TTC549 (cell line): ENCODE measurements around the gene WWP2.
"Not testable (repeated sequence)": the region's sequence is repeated elsewhere in the genome, so short reads cannot be mapped to it uniquely, and the experiment has no call there.

Experiments used
- FAIRE-seq: peaks from 2 replicates; lab custom pipeline; 2012; peaks lifted over from hg19 to GRCh38; lab: Jason Lieb, UNC

WWP2 gene

GRCh38 chr16:69831212-69832123 is 69.3 kb downstream of the WWP2 start:
- no peak for FAIRE-seq

DNA sequence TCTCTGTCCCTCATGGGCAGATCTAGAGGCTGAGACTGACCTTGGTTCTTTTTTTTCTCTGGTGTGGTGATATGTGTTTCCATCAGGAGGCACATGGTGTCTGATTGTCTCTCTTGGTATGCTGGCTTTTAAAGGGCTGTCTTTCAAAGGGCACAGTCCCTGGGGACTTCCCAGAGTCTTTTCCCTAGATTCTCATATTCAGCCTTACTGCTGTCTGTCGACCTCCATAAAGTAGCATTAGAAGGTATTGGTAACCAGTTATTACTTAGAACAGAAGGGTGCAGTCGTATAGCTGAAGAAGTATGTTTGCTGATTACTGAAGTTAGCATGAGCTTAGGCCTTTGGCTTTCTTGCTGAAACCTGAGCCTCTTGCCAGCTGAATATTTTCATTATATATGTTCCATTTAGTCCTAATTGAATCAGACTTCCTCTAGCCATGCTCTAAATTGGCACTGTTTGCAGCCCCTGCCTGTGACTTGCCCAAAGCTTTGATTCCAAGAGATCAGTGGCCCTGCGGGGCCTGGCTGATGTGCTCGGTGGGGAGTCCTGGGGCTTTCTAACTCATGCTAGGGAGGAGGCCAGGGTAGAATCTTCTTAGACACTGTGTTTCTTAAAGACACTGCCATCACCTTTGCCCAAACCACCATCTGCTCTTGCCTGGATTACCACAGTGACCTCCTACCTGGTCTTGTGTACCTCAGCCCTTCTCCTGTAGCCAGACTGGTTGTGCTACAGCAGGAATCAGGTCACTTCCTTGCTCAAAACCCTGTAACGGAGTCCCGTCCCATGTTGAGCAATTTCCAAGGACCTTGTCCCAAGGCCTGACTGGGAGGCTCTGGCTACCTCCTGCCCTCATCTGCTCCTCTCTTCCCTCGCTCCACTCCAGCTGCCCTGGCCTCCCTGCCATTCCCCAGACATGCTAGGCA is 71.5 kb downstream of the WWP2 start:
- no peak for FAIRE-seq

GRCh38 chr16:69834807-69835466 is 72.8 kb downstream of the WWP2 start:
- no peak for FAIRE-seq

GRCh38 chr16:69836257-69836656 is 74.1 kb downstream of the WWP2 start:
- no peak for FAIRE-seq

DNA sequence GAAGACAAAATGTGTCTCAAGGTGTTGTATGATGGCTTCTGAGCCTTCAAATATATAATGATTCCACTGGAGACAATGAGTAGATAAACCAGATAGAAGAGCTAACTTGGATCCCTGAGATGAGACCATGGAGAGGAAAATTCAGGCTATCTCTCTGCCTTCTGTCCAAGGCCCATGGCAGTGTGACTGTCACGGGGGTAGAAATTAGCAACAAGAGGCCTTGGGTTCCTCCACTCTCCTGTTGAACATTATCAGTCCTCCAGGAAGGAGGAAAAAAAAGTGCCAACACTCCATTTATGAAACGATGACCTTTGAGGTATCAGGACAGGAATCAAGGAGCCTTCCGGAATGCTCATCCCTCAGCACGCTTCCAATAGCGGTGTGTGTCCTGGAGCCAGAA is 75.2 kb downstream of the WWP2 start:
- no peak for FAIRE-seq

- FAIRE-seq = no peak
Measured at GRCh38 chr16:69838489-69838888, 76.4 kb downstream of the WWP2 start.

GRCh38 chr16:69839240-69839688 is 77.1 kb downstream of the WWP2 start:
- no peak for FAIRE-seq

DNA sequence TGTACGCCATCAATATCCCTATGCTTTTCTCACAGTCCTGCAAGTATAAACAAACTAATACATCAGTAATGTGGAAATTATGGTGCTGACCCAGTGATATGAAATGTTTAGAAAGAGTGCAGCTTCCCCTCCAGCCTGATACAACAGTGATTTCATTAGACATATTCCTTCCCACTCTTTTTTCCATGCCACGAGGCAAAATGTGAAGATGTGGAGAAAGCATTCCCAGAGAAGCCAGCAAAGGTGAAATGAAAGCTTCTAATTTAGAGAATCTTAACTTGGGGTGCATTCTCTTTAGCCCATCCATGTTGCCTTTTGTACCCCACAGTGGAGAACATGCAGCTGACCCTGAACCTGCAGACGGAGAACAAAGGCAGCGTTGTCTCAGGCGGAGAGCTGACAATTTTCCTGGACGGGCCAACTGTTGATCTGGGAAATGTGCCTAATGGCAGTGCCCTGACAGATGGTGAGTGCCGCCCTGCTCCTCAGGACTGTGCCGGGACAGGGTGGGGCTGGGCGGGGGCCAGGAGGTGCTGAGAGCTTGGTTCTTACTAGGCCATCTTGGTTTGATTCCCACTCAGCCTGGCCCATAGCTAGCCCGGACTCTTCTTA is 77.8 kb downstream of the WWP2 start:
- FAIRE-seq = no peak

DNA sequence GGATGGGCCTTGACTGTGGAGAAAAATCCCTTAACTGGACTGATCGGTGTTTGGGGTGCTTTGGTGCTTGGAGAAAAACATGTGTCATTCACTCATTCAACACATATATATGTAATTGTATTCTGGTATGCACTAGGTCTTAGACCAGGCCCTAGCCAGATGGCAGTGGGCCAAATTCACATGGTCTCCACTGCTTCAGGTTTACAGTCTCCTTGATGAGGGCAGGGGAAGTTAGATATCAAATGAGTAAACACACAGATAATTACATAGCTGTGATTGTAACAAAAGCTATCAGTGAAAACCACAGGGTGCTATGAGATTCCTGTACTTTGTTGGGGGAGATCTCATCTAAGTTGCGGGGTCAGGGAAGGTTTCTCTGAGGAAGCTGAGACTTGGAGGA is 78.8 kb downstream of the WWP2 start:
- no peak for FAIRE-seq

DNA sequence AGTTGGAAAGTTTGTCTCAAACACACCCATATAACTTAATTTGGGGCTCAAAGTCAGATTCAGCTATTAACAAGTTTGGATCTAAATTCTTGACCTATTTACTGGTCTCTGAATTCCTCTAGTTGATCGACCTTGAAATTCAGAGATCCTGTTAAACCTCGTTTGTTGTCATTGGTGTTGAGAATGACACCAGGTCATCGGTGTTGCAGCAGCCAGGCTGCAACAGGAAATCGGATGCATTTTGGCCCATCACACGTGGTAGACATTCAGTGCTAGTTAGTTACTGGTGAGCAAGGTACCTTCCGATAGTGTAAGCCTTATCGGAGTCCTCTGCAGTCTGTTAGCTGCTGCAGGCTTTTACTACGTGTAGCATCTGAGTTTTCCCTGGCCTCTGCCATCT is 82.3 kb downstream of the WWP2 start:
- no peak for FAIRE-seq

- no peak for FAIRE-seq
Measured at GRCh38 chr16:69845181-69845580, 83.0 kb downstream of the WWP2 start.

DNA sequence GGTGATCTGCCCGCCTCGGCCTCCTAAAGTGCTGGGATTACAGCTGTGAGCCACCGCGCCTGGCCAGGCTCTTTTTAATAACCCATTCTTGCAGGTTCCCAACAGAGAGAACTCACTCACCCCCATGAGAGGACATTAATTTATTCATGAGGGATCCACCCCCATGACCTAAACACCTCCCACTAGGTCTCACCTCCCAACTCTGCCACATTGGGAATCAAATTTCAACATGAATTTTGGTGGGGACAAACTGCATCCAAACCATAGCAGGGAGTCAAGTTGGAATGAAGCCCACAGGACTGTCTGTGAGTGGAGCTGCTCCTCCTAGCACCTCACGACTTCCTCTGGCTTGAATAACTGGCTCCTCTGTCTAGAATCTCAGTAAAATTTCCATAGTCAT is 85.5 kb downstream of the WWP2 start:
- no peak for FAIRE-seq

GRCh38 chr16:69848637-69849545 is 86.8 kb downstream of the WWP2 start:
- FAIRE-seq = no peak

DNA sequence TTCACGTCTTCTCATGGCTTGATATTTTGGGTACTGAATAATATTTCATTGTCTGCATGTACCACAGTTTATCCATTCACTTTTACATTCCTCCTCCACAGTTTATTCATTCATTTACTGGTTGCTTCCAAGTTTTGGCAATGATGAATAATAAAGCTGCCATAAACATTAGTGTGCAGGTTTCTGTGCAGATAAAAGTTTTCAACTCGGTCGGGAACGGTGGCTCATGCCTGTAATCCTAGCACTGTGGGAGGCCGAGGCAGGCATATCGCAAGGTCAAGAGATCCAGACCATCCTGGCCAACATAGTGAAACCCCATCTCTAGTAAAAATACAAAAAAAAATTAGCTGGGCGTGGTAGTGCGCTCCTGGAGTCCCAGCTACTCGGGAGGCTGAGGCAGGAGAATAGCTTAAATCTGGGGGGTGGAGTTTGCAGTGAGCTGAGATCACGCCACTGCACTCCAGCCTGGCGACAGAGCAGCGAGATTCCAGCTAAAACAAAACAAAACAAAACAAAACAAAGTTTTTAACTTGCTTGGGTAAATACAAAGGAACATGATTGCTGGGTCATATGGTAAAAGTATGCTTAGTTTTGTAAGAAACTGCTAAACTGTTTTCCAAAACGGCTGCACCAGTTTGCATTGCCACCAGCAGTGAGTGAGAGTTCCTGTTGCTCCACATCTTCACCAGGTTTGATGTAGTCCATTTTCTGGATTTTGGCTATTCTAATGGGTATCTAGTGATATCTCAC is 89.5 kb downstream of the WWP2 start:
- FAIRE-seq = no peak

GRCh38 chr16:69852815-69853214 is 90.7 kb downstream of the WWP2 start:
- no peak for FAIRE-seq

DNA sequence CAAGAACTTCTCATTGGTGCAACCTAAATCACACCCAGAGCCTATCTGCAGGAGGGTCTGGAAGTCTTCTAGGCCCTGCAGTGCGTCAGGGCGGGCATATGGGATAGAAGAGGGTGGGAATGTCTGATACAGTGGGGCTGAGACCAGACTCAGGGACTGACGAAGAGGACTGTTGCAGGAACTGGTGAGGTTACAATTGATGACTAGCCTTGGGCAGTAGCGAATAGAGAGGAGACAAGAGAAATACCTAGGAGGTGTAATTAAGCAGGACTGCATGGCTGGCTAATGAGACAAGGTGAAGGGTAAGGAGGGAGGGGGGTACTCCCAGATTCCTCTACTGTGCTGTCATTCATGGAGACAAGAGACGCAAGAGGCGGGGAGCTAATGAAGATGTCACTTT is 91.3 kb downstream of the WWP2 start:
- no peak for FAIRE-seq

DNA sequence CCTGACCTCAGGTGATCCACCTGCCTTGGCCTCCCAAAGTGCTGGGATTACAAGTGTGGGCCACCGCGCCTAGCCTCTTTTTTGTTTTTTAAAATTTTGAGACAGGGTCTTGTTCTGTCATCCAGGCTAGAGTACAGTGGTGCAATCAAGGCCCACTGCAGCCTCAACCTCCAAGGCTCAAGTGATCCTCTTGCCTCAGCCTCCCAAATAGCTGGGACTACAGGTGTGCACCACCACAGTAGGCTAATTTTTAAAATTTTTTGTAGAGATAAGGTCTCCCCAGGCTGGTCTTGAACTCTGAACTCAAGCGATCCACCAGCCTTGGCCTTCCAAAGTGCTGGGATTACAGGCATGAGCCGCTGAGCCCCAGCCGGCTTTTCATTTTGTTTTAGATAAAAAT is 92.6 kb downstream of the WWP2 start:
- not testable (repeated sequence) for FAIRE-seq

- FAIRE-seq = no peak
Measured at GRCh38 chr16:69855592-69855991, 93.5 kb downstream of the WWP2 start.

DNA sequence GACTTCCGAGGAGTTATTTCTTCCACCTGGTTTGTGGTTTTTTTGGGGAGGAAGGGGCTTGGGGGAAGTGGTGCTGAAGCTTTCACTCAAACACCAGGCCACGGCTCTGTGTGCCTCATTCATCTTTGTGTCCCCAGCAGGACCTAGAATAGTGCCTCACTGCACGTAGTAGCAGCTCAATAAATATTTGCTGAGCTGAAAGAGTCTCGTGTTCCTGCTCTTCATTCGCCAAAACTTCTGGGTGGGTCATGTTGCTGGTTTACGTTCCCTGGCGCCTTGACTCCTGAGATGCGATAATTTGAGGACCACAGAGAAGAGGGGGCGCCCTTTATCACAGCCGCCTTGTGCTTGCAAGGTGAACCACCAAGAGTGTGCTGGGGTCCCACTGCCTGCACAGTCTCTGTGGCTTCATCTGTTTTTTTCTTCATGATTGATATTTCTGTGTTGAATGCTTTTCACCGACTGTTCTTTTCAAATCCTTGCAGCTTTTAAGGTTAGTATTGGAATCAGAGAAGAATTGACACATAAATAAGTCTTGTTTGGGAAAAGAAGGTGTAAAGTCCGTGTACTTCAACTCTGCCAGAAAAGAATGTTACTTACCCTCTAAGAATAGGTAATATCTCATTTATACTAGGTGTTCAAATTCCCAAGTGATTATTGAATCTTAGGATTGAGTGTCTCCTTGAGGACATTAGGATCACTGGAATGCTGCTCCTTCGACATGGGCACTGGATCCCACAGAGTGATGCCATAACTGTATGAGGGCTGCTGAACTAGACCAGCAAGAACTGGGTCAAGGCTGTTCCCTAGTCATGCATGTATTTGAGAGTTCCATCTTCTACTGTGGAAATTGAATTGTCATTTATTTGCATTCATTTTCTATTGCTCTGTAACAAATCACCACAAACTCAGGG is 96.3 kb downstream of the WWP2 start:
- FAIRE-seq = no peak
